Endothelial cell of umbilical vein (primary cell): ENCODE measurements around the gene CDH23. TPM values are rescaled to one million over a fixed set of nuclear protein-coding genes. Genes with fewer than 3 reads are reported as not detected.

Experiments
- BruUV-seq: library from RNA; stranded (reverse); fragments of 400-500 nt; replicated peaks from 2 replicates; lab custom pipeline; 2021; lab: Mats Ljungman, UMichigan
- CTCF ChIA-PET: fragments of 300-600, 350-600 bp; sonication (Branson Sonifier 250); formaldehyde crosslinking; loops from one replicate; lab custom pipeline; 2021; ENCODE audit warnings: antibody characterized with exemption, inconsistent platforms; lab: Charles Lee
- POLR2A ChIA-PET: fragments of 300-600, 350-600 bp; sonication (Branson Sonifier 250); formaldehyde crosslinking; loops from one replicate; lab custom pipeline; 2021; ENCODE audit warnings: antibody characterized with exemption, inconsistent platforms; lab: Charles Lee
- DNase-seq: peaks from one replicate; pipeline ENCODE4 v3.0.0-alpha.2; 2011; ENCODE audit warnings: low read depth, low spot score
- FAIRE-seq: peaks from 2 replicates; lab custom pipeline; 2011; peaks lifted over from hg19 to GRCh38; lab: Jason Lieb, UNC
- H2AFZ ChIP-seq: 2 replicates; pipeline ENCODE4 v1.6.0; 2012; ENCODE audit warnings: low read depth, low read length, control low read depth, inconsistent platforms
- H3K27ac ChIP-seq: 2 replicates; pipeline ENCODE4 v1.5.1; 2011; ENCODE audit warnings: low read depth, mild to moderate bottlenecking, control low read depth, low read length, moderate library complexity; ENCODE audit not compliant: insufficient read depth
- H3K27me3 ChIP-seq, 2 experiments: 2 replicates each; pipeline versions ENCODE4 v1.6.0 to v1.6.1; 2011; ENCODE audit warnings: low read length in 2 of 2, mixed read lengths in 1 of 2; ENCODE audit not compliant: control insufficient read depth in 2 of 2, insufficient read depth in 2 of 2
- H3K36me3 ChIP-seq, 2 experiments: 2 replicates in 1 of 2; 3 replicates in 1 of 2; pipeline ENCODE4 v1.5.1; 2011; ENCODE audit warnings: low read length in 2 of 2, mild to moderate bottlenecking in 1 of 2, moderate library complexity in 1 of 2; ENCODE audit not compliant: control insufficient read depth in 2 of 2, insufficient read depth in 2 of 2; ENCODE audit errors: extremely low read depth in 1 of 2
- H3K4me1 ChIP-seq: 3 replicates; pipeline ENCODE4 v1.5.1; 2011; ENCODE audit warnings: mild to moderate bottlenecking, low read length; ENCODE audit not compliant: control insufficient read depth, insufficient read depth; ENCODE audit errors: extremely low read depth
- H3K4me2 ChIP-seq: 2 replicates; pipeline ENCODE4 v1.6.1; 2011; ENCODE audit warnings: low read length, control low read depth, mixed read lengths; ENCODE audit not compliant: insufficient read depth
- H3K4me3 ChIP-seq, 3 experiments: fragments of 200-600 bp in 1 of 3; sonication (generic), shearing (Covaris generic) in 1 of 3; replicated peaks in 1 of 3; 2 replicates each; pipeline ENCODE4 v1.5.1; 2011 to 2016; ENCODE audit warnings: control low read depth in 3 of 3, low read length in 3 of 3, mild to moderate bottlenecking in 2 of 3, inconsistent platforms in 1 of 3, low read depth in 1 of 3, moderate library complexity in 1 of 3; ENCODE audit not compliant: insufficient read depth in 1 of 3
- H3K79me2 ChIP-seq: 2 replicates; pipeline ENCODE4 v1.6.0; 2012; ENCODE audit warnings: low read length, inconsistent platforms; ENCODE audit not compliant: control insufficient read depth, insufficient read depth
- H3K9ac ChIP-seq: replicated peaks from 2 replicates; pipeline ENCODE3; 2011; ENCODE audit warnings: low read length, control low read depth; ENCODE audit not compliant: insufficient read depth; ENCODE audit errors: extremely low read depth
- H3K9me1 ChIP-seq: replicated peaks from 3 replicates; pipeline ENCODE4 v1.6.0; 2011; ENCODE audit warnings: mild to moderate bottlenecking, low read length; ENCODE audit not compliant: control insufficient read depth, insufficient read depth; ENCODE audit errors: extremely low read depth
- H3K9me3 ChIP-seq: replicated peaks from 2 replicates; pipeline ENCODE4 v1.5.1; 2012; ENCODE audit warnings: low read length, inconsistent platforms; ENCODE audit not compliant: control insufficient read depth, insufficient read depth
- H4K20me1 ChIP-seq: replicated peaks from 2 replicates; pipeline ENCODE3; 2011; ENCODE audit warnings: mild to moderate bottlenecking, low read length; ENCODE audit not compliant: control insufficient read depth, insufficient read depth; ENCODE audit errors: extremely low read depth
- CTCF ChIP-seq, 2 donors: IDR thresholded peaks; 1 replicate in 1 of 2; 2 replicates in 1 of 2; pipeline ENCODE4 v1.5.1; 2011; ENCODE audit warnings: low read length in 2 of 2, mild to moderate bottlenecking in 2 of 2, moderate library complexity in 2 of 2, control low read depth in 1 of 2, inconsistent platforms in 1 of 2, low read depth in 1 of 2; ENCODE audit not compliant: insufficient read depth in 1 of 2; ENCODE audit errors: extremely low read depth in 1 of 2
- EZH2 ChIP-seq: IDR thresholded peaks from 2 replicates; pipeline ENCODE4 v1.6.1; 2012; ENCODE audit warnings: borderline replicate concordance, low read depth, mild to moderate bottlenecking, moderate library complexity, low read length, inconsistent platforms; ENCODE audit not compliant: severe bottlenecking
- GATA2 ChIP-seq: IDR thresholded peaks from 2 replicates; pipeline ENCODE4 v1.7.0; 2011; ENCODE audit warnings: low read depth, mild to moderate bottlenecking, moderate library complexity, mixed read lengths, low read length; ENCODE audit not compliant: insufficient read length, insufficient read depth
- JUN ChIP-seq: IDR thresholded peaks from 2 replicates; pipeline ENCODE4 v1.6.1; 2011; ENCODE audit warnings: borderline replicate concordance, low read depth; ENCODE audit not compliant: insufficient read length, insufficient read depth
- MYC ChIP-seq: IDR thresholded peaks from one replicate; pipeline ENCODE4 v1.6.1; 2011; ENCODE audit warnings: mild to moderate bottlenecking, low read depth, low read length
- POLR2A ChIP-seq: IDR thresholded peaks from 2 replicates; pipeline ENCODE4 v1.6.1; 2012; ENCODE audit warnings: low read depth, mild to moderate bottlenecking, control low read depth, low read length
- dilution Hi-C: fragments of 300-500 bp; cut with MboI; formaldehyde crosslinking; loops from one replicate; pipeline ENCODE4 v1.15.0; 2019; ENCODE audit warnings: low sequenced_read_pairs; ENCODE audit not compliant: extremely low pct_ligation_motif_present
- intact Hi-C: fragments of 100-400 bp; cut with micrococcal nuclease; formaldehyde crosslinking; loops from one replicate; pipeline ENCODE4 v1.10.0; 2022
- polyA plus RNA-seq, 4 experiments: library from polyadenylated mRNA; depleted of rRNA in 3 of 4; stranded (reverse) in 3 of 4; unstranded in 1 of 4; fragments of >200 nt; gene quantifications; 2 replicates each; pipeline versions ENCODE4 v1.2.1 to v1.2.3, GENCODE V29; 2011 to 2012; ENCODE audit warnings: missing spikeins in 1 of 4
- total RNA-seq: library from RNA; stranded (reverse); gene quantifications from 2 replicates; pipeline ENCODE4 v1.2.3, GENCODE V29; 2021

The CDH23 gene
- total and polyA plus RNA-seq, 2 donors (not counting 3 experiments of a cell fraction or from before 2014, with no cell fraction given) = not detected

GRCh38 chr10:71666639-71667386, 270.1 kb downstream of the CDH23 start:
- intact Hi-C loops = no loop called here
- H3K36me3 ChIP-seq = no peaks in the 10 kb centered on the region
- no peaks in the 10 kb centered on the region for H3K9me3 ChIP-seq
- no peak overlapping the region for H3K4me2 ChIP-seq
- no TSS peak for BruUV-seq
- H3K9ac ChIP-seq = no peak overlapping the region
- no peak for FAIRE-seq
- CTCF ChIA-PET = interaction anchor here (1.0 to 1.1 kb wide), 3 partner anchors 40 to 58 kb away, joined by 3 to 5 read pairs (median 3); no protein-coding TSS in a partner anchor
- no peak overlapping the region for H3K27ac ChIP-seq
- H3K4me3 ChIP-seq = no peak overlapping the region
- POLR2A ChIA-PET = no interaction called here
- H3K27me3 ChIP-seq = no peaks in the 10 kb centered on the region
- DNase-seq = no peak
- no peaks in the 10 kb centered on the region for H4K20me1 ChIP-seq
- no peaks in the 10 kb centered on the region for H3K79me2 ChIP-seq
- dilution Hi-C loops = no loop called here
- no peaks in the 10 kb centered on the region for H3K9me1 ChIP-seq
- H3K4me1 ChIP-seq = no peaks in the 10 kb centered on the region
- TF ChIP-seq GATA2 = no peak
- no peak for TF ChIP-seq CTCF (IDR thresholded peaks at IDR 0.05; ENCODE audit: extremely low read depth in 1 of 2, insufficient read depth in 1 of 2, low read depth in 1 of 2, low read length in 2 of 2)
- no peak for TF ChIP-seq MYC
- no peak for TF ChIP-seq EZH2
- no peak for TF ChIP-seq POLR2A
- no peak for TF ChIP-seq JUN
- no peak overlapping the region for H2AFZ ChIP-seq
